DMS53 (cell line): ENCODE measurements around the gene BDKRB1.
"Not testable (repeated sequence)": the region's sequence is repeated elsewhere in the genome, so short reads cannot be mapped to it uniquely, and the experiment has no call there.

Source experiments
- DNase-seq: peaks from one replicate; lab custom pipeline; 2025; lab: John Stamatoyannopoulos, UW

The BDKRB1 gene

DNA sequence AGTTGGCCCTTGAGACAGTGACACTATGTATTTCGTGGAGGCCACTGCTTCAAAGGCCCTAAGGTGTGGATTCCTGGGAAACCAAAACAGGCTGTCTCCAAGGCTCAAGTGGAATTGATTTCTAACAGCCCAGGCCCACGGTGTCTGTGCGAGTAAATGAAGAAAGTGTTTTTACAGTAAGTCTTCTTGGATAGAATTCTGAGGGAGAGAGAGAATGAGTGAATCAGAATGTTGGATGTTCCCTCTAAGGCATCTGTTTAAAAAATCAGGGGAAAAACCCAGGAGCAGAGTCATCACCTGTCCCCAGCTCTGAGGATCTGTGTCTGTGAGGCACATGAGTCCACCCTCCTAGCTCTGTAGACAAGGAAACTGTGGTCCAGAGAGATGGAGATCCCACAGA is 22.3 kb upstream of the BDKRB1 start:
- no peak for DNase-seq

DNA sequence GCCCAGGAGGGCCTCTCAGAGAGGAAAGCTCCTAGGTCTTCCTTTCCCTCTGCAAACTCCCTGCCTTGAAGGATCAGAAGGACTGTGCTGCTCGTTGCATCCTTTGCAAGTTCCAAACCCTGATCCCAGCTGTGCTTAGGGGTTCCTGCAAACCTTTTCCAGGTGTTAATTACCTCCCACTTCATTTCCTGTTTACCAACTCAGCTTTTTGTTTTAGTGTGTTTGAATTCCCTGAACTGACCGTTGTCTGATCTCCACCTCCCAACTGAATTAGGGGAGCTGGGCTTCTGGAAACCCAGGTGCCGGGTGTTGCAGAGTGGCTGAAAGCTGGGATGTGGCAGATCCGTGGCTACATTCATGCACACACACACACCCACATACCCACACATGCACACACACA is 20.6 kb upstream of the BDKRB1 start:
- DNase-seq = no peak

DNA sequence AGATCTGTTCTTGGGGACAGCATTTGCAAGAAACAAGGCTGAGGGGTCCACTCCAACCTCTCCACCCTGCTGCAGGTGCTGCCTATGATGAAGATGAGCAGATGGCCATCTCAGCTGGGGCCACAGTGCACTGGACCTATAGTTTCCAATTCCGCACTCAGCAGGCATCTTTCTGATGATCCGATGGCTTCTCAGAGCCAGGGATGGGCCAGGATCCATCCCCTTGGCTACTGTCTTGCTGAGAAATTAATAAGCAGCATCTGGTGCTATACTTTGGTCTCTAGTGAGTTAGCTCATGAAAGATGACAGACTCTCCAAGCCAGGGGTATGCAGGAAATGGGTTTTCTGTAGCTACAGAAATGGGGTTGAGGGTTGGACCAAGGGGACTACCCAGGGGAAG is 18.4 kb upstream of the BDKRB1 start:
- DNase-seq = no peak

DNA sequence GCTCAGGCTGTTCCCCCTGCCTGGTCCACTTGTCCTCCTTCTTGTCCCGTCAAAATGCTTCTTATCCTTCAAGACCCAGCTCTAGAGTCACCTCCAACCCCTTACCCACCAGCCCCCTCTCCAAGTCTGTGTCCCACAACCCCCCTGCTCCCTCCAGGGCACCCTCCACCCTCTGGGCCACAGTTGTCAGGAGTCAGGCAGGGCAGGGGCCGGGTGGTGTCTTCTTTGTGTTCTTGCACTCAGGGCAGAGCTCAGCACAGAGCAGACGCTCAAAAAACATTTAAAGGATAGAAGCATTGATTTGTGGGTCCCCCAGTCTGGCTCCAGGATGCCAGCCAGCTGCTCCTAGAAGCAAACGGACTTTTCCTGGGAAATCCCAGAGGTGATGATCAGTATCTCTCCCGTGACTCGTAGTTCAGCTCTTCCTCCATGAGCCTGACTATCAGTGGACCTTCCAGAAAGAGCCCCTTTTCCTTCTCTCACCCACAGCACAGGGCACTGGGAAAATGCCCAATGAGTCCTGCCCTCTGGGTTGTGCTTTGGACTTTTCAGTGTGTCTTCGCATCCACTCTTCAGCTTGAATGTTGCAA is 17.2 kb upstream of the BDKRB1 start:
- no peak for DNase-seq

DNA sequence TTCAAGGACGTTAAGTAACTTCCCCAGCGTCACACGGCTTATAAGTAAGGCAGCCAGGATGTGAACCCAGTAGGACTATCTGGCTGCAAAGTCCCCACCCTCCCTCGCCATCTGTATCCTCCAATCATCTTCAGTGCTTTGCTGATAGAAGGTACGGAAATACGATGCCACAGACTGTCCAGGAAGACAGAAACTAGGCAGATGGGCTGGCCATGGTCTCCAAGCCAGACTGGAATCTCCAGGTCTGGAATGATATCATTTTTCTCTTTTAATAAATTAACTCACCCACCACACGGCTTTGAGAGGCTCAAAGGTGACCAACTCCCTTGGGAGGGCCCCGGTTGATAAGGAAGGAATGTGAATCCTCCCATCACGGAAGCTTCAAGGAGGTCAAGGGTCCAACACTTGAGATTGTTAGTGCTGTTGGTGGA is 16.3 kb upstream of the BDKRB1 start:
- no peak for DNase-seq

DNA sequence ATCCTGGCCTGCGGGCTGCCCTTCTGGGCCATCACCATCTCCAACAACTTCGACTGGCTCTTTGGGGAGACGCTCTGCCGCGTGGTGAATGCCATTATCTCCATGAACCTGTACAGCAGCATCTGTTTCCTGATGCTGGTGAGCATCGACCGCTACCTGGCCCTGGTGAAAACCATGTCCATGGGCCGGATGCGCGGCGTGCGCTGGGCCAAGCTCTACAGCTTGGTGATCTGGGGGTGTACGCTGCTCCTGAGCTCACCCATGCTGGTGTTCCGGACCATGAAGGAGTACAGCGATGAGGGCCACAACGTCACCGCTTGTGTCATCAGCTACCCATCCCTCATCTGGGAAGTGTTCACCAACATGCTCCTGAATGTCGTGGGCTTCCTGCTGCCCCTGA is 15.4 kb upstream of the BDKRB1 start:
- DNase-seq = no peak

DNA sequence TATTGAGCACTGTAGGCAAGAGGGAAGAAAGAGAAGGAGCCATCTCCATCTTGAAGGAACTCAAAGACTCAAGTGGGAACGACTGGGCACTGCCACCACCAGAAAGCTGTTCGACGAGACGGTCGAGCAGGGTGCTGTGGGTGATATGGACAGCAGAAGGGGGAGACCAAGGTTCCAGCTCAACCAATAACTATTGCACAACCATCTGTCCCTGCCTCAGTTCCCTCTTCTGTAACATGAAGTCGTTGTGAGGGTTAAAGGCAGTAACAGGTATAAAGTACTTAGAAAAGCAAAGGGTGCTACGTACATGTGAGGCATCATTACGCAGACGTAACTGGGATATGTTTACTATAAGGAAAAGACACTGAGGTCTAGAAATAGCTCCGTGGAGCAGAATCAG is 13.9 kb upstream of the BDKRB1 start:
- DNase-seq = no peak

DNA sequence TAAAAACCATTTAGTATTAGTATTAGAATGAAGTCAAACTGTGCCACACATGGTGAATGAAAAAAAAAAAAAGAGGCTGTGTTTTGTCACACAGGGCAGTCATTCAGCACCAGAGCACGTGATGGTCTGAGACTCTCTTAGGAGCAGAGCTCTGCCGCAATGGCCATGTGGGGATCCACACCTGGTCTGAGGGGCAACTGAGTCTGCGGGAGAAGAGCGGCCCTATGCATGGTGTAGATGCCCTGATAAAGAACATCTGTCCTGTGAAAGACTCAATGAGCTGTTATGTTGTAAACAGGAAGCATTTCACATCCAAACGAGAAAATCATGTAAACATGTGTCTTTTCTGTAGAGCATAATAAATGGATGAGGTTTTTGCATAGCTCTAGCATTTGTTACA is 12.2 kb upstream of the BDKRB1 start:
- DNase-seq = no peak

DNA sequence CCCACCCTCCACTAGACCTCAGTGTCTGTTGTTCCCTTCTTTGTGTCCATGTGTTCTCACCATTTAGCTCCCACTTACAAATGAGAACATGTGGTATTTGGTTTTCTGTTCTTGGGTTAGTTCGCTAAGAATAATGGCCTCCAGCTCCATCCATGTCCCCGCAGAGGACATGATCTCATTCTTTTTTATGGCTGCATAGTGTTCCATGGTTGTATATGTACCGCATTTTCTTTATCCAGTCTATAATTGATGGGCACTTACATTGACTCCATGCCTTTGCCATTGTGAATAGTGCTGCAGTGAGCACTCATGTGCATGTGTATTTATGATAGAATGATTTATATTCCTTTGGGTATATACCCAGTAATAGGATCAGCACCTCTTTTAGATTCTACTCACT is 10.9 kb upstream of the BDKRB1 start:
- DNase-seq = not testable (repeated sequence)

DNA sequence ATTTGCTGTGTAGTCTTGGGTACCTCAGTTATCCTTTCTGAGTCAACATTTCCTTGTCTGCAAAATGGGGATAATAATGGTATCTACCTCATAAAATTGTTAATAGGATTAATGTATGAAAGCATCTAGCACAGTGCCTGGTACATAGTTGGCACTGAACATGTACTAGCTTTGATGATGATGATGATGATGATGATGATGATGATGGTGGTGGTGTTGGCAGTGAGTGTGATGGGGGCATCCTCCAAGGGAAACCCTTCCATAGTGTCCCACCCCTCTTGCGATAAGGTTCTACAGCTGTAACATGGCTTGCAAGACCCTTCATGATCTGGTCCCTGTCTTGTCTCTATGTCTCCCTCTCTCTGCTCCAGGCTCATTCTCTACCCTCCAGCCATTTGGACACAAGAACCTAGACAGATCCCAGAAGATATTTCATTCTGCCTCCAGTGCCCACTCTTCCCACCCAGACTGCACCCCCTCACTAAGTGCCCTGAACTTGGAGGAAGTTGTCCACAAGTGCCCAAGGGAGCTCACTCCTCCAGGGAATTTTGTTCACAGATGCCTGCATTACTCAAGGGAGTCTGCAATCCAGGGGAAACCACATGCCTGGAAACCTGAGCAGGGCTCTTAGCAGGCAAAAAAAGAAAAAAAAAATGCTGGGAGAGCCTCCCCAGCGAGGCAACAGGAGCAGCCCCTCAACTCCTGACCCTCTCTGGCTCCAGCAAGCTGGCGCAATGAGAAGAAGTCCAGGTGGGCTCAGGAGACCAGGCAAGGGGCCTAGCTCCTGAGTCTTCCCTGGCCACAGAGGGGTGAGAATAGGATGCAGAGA is 10.1 kb upstream of the BDKRB1 start:
- peak; percentile 55 for DNase-seq

DNA sequence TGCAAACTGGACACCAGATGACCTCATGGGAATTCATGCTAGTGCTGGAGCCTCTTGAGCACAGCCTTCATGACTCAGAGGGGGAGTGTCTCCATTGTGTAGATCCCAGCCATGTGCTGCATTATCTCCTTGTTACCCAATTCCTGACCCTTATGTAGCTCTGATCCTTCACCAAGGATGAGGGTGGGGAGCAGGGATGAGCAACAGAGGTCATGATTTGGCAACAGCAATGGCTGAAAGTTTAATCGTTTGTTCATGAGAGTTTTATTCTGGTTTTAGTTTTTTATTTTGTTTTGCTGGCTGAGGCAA is 9.5 kb upstream of the BDKRB1 start:
- DNase-seq = peak; percentile 85

DNA sequence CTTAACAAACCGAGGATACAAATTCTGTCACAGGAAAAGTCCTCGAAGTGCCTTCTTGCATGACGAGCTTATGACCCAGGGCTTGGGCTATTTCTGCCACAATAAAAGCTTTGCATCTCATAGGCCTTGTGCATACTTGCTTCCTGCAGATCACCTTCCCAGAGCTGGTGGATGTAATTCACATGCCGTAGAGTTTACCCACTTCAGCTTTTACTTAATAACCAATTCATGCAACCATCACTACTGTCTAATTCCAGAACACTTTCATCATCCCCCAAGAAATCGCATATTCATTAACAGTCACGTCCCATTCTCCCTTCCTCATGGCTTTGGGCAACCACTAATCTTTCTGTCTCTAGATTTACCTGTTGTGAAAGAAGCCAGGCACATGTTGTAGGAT is 9.0 kb upstream of the BDKRB1 start:
- DNase-seq = no peak

DNA sequence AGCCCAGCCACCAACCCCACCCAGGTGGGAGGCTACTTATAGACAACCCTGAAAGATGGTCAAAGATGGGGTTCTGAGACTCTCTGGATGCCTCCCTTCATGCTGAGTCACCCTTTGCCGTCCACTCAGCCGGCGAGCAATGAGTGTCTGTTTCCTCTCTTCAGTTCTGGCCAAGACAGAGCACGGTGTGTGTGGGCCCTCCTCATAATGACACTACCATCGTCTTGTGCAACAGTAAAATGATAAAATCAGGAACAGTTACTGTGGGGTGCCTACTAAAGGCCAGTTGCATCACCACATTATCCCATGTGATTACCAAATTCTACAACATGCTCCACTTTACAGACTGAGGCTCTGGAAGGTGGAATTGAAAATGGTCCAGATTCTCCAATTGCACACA is 7.0 kb upstream of the BDKRB1 start:
- no peak for DNase-seq

DNA sequence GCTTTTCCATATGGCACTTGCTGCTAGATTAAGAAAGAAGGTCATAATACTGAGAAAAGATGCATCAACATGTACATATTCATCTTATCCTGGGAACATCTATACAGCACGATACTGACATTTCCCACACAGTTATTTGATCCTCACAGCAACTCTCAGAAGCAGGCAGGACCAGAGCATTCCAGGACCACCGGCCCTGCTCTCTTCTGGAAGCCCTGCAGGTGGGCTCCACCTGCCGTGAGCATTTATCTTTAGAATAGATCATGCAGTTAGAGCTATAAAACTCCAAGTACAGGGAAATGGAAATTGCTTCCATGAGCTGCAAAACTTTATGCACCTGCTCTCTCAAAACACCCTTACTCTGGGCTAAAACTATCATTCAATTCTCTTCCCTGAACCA is 5.5 kb upstream of the BDKRB1 start:
- no peak for DNase-seq

DNA sequence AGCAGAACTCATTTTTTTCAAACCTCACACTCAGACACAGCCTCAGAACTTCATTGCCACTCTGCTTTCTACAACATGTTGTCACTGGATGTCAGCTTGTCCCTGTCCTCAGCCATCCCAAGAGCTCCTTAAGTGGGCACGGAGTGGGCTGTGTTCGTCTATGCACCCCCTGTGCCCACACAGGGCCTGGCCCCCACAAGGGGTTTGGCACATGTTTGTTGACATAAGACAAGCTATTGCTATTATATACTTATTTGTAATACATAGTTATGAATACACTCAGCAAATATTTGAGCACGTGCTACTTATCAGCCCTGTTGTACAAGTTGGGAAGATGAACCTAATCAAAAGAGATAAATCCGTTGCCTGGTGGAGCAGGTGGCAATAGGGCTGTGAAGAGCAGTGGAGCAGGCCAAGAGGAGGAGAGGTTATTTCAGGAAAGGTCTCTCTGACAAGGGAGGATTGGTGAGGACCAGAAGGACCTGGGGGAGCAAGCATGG is 4.3 kb upstream of the BDKRB1 start:
- DNase-seq = peak; percentile 60

DNA sequence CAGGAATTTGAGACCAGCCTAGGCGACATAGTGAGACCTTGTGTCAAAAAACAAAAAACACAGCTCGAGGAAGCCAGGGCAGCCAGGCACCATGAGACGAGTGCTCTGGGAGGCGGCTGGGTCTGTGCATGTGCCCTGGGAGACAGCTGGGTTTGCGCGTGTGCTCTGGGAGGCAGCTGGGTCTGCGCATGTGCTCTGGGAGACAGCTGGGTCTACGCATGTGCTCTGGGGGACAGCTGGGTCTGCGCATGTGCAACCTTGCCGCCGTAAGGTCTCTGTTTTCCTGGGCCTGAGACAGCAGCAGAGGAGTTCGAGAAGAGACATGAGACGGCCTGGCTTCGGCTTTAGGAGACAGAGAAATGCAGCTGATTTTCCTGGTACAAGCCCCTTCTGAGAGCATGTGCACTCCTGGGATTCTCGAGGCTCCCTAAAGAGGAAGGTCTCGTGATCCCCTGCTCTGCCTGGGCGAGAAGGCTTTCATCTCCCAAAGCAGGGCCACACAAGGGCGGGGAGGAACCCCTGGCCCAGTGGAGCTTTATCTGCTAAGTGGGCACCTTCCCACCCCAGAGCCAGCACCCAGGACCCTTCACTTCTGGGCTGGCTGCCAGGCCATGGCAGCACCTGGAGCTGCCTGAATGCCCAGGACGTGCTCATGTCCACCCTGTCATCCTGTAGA is 3.5 kb upstream of the BDKRB1 start:
- DNase-seq = peak; percentile 93

DNA sequence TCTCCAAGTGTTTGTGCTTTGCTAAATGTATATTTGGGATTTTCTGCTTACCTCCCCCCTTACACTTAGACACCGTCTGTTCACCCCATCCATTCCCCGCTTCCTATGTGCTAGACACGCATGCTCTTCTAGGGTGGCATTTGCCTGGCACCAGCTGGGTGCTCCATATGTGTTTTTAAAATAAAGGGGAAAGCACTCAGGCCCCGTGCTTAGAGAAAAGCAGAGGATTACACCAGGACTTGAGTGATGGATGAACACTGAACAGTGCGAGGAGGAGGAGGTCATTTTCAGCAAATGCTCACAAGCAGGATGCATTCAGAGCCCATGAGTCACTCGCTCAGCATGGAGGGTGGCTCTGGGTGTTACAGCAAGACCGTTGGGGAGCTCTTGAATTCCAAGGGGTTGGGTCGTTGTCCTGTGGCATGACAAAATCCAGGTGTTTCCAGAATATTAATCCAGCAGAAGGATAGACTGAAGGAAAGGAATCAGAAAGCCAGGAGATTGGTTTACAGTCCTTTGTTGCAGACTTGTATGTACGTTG is 2.9 kb upstream of the BDKRB1 start:
- peak; percentile 44 for DNase-seq

DNA sequence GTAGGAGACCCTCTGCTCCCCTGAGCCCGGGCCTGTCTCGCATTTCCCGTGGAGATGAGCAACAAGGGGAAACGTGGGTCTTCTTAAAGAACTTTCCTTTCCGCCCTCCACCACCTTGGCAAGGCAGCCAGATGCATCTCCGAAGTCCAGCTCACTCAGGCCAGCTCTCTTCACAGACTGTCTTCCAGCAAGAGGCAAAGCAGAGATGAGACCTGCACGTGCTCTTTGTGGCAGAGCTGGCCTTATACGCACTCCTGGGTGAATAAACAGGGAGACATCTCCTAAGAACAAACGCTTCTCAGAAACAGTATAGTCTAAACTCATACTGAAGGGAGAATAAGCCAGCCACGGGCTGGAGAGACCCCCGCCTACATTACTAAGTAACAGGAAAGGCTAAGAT is 1.3 kb upstream of the BDKRB1 start:
- DNase-seq = no peak

DNA sequence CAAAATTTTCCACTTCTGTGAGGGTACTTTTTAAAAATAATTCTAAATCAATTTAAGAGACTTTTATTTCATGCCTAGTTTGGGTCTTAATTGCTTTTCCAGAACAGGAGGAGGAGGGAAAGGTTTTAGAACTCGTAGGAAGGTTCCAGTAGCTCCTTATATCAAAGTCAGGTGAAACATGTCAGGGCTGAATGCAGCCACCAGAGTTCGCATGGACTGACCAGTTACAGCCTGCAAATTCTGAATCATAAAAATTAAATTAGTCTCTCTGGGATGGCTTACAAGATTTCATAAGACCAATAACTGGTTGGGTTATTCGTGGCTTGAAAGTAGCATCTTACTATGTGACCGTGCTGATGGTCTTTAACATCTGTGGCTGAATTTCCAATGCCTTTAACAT is 397 bp downstream of the BDKRB1 start:
- no peak for DNase-seq

DNA sequence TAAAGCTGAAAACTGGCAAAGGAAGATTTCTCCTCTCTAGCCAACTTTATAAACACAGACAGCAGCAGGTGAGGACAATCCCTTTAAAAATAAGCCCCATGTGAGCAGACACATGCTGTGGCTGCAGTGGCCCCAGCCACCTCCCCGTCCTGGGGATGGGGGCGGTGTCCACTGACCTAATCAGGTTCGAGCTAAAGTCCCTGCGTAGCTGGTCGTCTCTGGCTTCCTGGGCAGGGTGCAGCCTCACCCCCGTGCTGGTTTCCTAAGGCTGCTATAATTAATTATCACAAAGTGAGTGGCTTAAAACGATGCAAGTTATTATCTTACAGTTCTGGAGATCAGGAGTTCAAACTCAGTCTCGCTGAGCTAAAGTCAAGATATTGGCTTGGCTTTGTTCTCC is 1.0 kb downstream of the BDKRB1 start:
- no peak for DNase-seq

DNA sequence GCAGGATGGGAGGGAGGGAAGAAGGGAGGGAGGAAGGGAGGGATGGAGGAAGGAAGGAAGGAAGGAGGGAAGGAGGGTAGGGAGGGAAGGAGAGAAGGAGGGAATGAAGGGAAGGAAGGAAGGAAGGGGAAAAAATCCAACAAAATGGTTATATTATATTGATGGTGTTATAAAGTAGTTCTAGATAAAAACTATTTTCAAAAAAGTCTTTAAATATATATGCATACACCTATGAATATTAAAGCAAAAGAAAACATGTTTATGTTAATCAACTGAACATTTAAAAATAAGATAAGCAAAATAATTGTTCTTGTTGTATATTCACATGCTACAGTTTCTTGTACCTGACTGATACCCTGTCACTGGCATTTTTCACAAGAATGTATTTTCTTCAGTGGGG is 1.9 kb downstream of the BDKRB1 start:
- DNase-seq = no peak

DNA sequence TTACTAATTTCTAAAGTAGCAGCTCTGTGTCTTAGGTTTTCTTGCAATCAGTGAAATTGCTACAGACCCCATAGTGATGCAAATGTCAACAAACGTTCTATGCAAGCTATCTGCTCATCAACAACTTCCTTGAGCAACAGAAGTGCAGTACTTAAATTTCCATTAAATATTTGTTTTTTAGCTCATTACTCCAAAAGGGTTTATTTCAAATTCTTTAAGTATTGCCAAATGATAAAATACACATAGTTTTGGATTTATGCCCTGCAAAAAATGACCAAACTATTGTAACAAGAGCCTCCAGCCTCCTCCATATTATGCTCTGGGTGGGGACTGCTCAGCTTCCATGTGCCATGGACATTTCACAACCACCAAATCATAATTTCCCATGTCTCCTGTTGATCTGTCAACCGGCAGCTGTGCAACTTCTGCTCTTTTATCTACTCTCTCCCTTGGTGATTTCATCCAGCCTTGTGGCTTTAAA is 4.4 kb downstream of the BDKRB1 start:
- DNase-seq = peak; percentile 55

DNA sequence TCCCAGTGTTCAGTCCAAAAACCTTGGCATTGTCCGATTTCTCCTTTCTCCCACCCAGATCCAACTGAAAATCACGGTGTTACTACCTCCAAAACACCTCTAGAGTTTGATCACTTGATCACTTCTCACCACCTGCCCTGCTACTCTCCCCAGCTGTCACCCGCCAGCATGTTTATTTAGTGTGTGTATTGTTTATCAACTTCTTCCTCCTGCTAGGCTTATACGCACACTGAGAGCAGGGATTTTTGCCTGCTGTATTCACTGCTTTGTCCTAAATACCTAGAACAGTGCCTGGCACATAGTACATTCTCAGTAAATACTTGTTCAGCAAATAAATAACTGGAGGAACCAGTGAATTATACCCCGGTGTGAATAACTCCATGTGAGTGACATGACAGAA is 5.0 kb downstream of the BDKRB1 start:
- DNase-seq = peak; percentile 90
